HG03108 (cell line): ENCODE results near the gene GSG1L.

Source experiments
- ATAC-seq: cut with Tn5 transposase; IDR thresholded peaks from one replicate; pipeline ENCODE4 v1.9.1; 2021; ENCODE audit warnings: moderate library complexity; ENCODE audit not compliant: unreplicated experiment

The GSG1L gene

DNA sequence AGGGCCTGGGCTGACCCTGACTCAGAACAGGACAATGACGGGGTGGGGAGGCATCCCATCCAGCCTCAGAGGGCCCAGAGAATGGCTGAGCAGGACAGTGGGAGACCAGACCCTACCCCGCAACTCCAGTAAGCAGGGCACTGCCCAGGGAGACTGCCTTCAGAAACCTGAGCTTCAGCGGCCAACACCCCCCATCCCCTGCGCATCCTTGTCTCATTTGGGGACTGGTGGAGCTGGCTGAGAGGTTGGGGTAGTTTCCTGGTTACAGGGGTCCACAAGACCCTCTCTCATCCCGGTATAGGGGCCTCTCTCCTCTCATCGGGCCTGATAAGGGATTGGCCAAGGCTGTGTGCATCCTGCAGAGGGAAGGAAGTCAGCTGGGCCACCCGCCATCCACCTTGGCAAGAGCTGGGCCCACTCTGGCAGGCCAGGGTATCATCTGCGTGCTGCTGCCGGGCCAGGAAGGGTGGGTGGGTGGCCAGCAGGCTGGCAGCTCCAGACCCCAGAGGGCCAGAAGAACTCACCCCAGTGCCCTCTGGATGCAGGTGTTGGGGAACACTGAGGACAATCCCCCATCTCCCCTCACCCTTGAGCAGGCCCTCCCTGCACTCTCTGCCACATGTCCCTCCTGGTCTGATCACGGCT, 284.5 kb downstream of the GSG1L start:
- ATAC-seq = no peak

DNA sequence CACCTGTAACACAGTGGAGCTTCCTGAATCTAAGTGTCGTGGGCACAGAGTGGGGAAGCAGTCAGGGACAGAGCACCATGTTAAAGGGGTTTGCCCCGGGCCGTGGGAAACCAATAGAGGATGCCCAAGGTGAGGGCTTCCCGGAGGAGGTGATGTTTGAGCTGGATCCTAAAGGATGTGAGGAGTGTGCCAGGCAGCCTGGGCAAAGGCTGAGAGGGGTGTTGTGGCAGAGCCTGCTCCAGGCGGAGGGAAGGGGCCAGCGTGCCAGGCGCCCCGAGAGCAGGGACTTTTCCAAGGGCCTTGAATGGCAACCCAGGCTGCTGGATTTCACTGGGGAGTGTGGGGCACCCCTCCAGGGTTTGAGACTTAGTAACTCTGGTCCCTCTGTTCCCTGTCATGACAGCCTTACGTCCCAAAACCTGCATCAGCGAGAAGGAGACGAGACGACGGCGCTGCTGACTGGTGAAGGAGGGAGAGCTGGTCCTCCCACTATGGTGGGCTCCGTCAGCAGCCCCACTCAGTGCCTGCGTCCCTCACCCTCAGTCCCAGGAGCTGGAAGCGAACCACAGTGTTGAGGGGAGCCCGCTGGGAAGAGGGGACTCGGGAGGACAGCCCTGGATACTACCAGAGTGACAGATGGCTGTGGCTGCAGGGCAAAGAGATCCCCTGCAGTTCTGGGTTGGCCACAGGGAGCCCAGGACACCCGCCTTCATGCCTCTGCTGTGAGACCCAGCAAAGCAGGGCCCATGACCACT, 285.2 kb downstream of the GSG1L start:
- ATAC-seq = no peak

DNA sequence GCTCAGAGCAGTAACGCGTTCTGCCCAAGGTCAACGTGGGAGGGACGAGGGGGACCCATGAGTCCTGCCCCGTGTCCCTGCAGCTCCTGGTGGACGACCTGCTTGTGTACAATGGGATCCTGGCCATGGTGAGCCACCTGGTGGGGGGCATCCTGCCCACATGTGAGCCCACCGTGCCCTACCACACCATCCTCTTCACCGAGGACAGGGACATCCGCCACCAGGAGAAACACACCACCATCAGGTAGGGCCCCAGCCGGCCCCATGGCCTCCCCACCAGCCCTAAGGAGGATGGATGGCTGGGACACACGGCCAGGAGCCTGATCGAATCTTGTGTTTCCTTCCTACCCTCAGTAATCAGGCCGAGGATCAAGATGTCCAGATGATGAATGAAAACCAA, 286.0 kb downstream of the GSG1L start:
- ATAC-seq = no peak

DNA sequence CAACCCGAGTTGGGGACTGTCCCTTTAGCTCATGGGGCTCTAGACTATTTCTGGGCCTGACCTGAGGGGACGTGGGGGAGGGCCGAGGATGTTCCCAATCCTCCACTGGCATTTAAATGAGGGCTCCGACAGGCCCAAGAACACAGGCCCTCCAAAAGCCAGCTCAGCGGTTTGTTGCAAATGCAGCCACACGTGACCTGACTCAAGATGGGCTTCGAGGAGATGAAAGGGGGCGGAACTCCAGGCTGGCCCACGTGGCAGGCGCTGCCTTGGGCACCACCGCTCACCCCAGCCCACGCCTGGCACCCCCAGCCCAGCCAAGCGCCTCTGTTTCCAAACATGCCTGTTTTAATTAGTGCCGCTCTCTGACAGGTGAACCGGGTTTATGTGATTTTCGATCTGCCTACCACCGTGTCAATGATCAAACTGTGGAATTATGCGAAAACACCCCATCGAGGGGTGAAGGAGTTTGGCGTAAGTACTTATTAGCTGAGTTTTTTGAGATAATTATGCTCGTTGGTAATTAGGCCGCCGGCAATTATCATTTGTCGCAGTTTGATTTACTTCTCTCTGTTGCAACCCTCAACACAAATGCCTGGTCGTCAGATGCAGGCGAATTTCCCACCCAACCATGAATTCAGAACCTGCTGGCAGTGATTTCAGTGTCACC, 286.8 kb downstream of the GSG1L start:
- ATAC-seq = no peak

DNA sequence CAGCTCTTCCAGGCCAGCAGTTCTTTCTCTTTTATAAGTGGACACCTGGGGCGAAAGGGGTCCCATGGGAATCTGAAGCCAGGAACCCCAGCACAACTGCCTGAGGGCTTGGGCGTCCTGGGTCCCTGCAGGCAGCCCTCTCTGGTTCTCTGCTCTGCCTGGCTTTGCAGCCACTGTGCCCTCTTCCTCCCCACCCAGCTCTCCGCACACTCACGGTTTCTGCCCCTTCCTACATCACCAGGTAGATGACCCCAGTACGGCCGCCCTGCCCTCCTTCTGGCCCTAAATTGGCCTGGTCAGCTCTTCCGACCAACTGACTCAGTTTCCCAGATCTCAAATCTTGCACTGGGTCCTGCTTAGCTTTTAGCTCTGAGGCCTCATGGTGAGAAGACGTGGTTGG, 288.3 kb downstream of the GSG1L start:
- ATAC-seq = no peak

DNA sequence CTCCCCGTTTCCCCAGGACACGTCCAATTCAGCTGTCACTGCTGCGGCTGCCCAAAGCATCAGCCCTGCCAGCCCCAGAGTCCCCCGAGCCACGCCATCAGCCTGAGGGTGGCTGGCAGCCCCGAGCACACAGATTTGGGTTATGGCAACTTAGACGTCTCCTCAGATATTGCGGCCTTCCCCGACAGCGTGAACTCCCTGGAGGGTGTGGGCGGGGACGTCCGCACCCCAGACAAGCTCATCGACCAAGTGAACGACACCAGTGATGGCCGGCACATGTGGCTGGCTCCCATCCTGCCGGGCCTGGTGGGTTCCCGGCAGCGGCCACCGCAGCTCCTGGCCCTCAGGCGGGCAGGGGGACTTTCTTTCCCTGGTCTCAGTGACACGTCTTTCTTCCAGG, 288.7 kb downstream of the GSG1L start:
- no peak for ATAC-seq

DNA sequence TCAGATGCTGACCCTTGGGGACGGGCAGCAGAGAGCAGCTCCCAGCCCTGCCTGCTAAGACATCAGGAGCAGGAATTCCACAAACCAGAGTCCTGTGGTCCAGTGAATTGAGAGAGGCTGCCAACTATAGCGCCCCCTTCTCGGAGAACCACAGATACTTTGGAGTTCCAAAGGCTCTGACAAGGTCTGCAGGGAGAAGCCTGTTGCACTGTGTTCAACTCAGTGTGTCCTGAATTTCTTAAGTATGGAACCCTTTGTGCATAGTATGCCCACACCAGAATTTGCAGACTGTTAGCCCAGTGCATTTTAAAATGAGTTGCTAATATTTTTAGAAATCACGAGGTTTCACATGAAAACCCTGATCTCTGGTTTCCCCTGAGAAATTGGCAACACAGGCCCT, 290.2 kb downstream of the GSG1L start:
- ATAC-seq = no peak

DNA sequence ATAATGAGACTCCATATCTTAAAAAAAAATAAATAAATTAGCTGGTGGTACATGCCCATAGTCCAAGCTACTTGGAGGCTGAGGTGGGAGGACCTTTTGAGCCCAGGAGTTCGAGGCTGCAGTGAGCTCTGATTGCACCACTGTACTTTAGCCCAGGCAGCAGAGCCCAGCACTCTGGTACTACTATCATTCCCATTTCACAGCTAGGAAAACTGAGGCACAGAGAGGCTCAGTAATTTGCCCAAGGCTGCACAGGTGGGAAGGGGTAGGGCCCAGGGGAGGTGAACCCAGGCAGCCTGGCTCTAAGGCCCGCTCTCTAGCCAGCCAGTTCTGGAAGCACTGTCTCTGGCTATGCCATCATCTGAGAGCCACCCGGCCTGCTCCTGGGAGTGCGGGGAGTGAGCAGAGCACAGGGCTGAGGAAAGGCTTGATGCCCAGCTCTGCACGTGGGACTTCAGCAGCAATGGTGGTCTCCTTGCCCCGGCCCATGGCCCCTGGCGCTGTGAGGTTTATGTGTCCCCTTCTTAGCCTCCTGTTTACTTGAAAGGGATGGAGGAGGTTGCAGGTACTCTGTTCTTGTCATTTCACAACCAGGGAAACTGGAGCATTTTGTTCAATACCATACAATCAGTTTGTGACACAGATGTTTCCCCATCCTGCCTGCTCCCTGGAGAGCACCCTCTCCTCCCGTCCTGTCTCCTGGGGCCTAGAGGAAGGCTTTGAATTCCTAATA, 291.3 kb downstream of the GSG1L start:
- no peak for ATAC-seq

DNA sequence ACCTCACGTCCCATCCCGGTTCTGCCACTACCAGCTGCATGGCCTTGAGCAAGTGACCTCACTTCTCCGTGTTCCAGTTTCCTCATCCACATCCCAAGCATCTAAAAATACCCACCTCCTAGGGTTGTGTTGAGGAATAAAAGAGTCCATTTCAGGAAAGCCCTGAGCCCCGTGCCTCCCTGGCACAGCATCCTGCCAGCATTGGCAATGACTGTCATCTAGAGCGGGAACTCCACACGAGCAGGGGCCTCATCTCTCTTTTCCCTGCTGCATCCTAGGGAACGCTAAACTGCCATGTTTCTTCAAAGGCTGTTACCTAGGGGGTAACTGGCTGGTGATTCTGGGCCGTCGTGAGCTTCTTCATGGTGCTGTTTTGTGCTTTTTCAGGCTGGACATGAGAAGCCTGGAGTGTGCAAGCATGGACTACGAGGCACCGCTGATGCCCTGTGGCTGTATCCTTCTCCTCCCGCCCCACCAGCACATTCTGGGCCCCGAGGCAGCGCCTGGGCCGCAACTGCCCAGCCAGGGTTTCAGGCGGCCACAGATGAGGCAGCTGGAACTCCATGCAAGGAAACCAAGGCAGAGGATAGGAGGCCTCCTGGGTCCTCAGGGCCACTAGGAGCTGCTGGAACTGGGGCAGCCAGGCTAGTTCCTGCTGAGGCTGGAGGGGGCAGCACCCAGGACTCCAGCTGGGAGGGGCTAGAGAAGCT, 292.2 kb downstream of the GSG1L start:
- ATAC-seq = no peak

DNA sequence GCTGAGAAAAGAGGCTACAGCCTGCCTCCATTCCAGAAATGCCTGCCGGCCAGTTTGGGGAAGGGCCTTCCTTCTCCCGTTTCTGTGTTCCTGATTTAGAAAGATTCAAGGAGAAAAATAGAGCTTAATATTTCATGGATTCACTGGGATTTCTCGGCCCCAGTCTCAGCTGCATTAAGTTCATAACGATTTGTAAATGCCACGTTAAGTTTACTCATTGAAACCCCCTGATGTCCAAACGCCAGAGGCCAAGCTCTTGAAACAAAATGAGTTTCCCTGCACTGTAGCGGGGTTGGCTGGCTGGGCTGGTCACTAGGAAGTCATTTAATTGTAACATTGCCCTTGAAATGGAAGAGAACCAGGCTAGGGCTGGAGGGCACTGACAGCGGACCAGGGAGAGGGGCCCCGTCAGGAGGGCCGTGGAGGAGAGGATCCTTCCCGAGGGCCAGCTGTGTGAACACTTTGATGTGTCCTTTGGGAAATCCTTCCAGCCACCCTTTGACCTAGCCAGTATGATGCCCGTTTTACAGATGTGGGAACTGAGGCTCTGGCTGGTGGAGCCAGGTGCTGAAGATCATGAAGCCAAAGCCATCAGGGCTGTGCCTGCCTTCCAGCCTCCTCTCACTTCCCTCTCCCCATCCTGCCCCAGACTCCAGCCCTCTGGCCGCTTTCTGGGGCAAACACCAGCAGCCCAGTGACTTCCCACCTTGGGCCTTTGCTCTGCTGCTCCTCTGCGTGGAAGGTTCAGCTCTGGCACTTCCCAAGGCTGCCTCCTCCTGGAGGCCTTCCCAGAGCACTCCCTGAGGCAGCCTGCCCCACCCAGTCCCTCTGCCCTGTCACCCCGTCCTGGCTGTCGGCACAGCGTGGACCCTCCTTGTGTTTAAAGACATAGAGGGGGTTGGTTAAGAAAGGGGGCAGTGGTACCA, 293.0 kb downstream of the GSG1L start:
- no peak for ATAC-seq

DNA sequence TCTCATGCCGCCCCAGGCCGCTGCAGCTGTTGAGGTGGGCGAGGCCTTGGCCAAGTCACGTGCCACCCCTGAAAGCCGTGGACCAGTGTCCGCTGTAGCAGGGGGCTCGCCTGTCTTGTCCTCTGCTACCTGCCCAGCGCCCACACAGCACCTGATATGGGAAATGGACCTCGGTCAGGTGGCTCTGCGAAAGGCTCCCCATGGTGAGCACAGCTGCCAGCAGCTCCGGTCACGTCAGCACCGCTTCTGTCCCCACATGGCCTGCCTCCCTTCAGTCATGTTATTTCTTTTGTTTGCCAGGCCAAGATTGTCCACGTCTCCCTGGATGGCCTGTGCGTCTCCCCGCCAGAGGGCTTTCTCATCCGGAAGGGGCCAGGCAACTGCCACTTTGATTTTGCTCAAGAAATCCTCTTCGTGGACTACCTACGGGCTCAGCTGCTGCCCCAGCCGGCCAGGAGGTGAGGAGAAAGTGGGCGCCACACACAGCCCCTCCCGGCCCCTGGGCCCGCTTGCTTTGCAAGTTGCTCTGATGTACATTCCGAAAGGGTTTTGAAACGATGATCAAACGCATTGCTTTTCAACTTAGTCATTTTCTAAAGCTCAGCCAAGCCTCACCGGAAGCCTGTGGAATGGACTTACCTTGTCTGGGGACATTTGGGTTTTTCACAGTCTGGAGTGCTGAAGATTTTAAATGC, 293.8 kb downstream of the GSG1L start:
- ATAC-seq = no peak

DNA sequence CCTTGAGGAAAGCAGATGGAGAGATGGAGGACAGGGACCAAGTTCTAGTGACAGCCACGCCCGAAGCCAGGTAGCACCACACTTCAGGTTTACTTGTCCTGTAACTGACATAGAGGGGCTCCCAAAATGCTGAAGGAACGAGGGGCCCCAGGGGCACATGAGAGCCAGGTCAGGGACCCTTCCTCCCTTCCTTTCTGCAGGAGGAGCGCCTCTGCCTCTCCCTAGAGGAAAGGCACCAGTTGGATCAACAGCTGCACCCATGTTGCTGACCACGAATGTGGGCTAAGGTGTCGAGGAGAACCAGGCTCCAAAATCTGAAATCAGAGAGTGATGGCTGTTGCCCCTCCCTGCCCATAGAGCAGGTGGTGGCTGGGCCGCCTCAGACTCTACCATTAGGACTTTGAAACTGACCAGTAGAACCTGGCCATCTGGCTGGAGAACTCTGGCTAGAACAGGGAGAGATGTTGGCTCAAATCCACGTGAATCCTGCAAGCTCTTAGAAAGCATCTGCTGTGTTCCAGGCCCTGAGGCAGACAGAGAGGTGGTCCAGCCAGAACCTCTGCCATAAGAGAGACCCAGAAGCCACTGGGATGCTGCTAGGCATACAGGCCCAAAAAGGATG, 294.8 kb downstream of the GSG1L start:
- no peak for ATAC-seq

DNA sequence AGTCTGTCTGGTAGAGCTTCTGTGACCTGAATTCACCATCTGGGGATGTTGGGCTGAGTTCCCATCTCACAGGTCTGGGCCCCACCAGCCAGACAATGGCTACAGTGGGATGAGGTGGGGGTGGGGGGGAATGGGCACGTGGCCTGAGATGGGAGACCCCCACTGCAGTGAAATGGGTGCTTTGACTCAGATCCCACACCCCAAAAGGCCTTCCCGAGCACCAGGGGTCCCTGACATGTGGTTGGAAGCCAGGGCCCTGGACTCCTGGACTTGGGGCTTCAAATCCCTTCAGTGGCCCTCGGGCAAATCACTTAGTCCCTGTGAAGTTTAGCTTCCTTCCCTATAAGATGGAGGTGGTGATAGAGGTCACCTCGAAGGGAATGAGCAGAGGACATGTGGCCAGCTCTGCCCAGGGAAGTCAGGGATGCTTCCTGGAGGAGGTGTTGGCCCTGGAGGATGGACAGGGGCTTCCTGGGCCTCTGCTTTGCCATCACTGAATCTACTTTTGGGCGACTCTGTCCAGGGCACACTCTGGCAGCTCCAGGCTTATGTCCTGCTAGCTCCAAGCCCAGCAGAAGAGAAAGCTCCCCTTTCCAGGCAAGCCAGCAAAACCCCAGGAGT, 295.4 kb downstream of the GSG1L start:
- no peak for ATAC-seq

DNA sequence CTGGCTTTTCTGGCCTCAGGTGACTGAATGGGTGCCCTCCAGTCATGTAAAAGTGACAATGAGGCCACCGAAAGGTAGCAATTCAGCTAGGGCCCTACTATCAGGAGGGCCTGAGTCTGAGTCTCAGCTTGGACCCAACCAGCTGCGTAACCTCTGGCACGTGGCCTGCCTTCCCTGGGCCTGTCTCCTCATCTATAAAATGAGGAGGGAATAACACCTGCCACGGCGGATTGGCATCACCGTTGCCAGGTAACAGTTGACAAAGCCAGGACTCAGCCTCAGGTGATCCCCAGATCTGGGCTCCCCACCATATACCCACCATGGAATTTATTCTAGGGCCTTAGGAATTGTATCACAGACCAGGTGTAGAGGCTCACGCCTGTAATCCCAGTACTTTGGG, 296.4 kb downstream of the GSG1L start:
- no peak for ATAC-seq

DNA sequence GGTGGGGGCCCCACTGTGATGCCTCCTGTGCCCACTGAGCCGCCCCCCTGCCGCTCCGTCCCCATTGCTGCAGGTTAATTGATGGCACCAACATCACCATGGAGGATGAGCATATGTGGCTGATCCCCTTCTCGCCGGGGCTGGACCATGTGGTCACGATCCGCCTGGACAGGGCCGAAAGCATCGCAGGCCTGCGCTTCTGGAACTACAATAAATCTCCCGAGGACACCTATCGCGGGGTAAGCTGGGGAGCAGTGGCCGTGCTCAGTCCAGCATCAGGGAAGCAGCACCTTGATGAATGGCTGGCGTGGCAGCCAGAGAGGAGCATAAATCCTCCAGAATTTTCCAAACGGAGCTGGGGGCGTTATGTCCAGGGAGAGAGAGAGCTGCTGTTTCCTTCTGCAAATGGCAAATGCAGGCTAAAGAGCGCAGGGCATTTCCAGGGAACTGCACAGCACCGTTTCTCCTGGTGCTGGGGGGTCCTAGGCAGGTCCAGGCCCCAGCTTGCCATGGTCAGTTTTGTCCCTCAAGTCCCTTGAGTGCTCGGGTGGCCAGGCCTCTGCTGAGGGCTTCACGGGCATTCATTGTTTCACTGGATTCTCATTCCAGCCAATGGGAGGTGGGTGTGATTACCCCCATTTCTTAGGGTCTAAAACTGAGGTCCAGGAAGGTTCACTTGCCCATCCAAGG, 297.1 kb downstream of the GSG1L start:
- no peak for ATAC-seq

DNA sequence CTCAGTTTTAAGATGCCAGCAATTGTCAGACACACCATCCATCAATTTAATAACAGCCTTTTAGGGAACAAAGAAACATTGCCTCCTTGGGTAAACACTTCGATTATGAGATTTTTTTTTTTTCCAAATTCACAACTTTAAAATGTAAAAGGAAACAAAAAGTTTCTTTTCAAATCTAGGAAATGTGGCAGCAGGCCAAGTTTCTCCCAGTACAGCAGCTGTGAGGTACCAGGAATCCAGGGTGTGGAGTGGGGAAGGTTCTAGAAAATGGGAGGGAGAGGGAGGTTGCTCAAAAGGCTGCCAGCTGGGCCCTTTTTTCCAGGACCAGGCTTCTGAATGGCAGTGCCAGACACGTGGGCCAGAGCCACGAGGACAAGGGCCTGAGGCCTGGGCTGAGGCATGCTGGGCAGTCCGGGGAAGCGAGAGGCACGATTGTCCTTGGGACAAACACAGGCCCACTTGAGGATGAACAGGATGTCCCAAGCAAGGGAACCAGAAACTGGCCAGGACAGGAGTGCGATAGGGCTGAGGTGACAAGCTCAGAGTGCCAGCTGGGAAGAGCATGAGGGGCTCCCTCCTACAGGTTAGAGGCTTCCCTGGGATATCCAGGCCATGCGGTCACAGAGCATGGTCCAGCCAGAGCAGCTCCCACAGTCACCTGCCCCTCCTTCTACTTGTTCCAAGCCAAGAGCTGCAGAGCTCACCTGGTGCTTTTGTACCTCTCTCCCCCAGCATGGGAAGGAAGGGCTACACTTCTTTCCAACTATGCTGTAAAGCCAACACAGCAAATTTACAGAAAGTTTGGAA, 298.4 kb downstream of the GSG1L start:
- ATAC-seq = no peak

DNA sequence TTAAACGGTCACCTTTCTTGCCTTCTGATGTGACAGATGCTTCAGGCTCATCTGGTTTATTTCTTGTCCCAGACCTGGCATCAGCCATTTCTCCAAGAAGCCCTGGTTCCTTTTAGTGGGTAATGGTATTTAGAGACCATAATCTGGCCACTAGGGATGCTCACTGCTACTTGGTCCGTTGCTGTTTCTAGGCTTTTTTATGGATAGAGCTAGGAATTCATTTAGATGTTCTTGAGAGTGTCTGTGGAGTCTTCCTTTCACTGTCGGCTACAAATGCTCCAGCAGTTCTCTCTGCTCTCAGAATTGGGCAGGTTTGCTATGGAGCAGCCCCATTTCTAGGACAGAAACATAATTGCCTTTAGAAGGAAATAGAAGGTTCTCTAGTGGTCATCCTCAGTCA, 299.1 kb downstream of the GSG1L start:
- no peak for ATAC-seq
